SKM-1 (cell line): ENCODE measurements around the gene POLDIP3.
"Not testable (repeated sequence)": the region's sequence is repeated elsewhere in the genome, so short reads cannot be mapped to it uniquely, and the experiment has no call there.

Experiments used
- DNase-seq: peaks from one replicate; lab custom pipeline; 2025; ENCODE audit not compliant: unreplicated experiment; lab: John Stamatoyannopoulos, UW

POLDIP3 gene

DNA sequence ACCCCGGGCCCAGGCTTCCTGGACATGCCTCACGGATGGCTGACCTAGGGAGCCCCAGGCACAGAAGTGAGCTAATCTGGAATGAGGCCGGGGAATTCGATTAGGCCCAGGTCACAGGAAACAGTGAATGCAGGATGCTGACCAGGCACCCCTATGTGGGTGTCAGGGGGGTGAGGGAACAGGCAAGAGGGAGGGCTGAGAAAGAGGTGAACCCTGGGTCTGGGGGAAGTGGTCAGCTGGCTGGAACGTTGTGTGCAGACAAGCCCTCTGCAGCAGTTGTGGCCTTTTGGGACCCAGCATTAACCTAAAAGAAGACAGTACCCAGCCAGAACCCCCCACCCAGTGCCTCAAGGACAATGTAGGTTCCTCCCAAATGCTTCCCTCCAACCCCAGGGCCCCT, 52.8 kb downstream of the POLDIP3 start:
- DNase-seq, result no peak

GRCh38 chr22:42560781-42561180, 53.9 kb downstream of the POLDIP3 start:
- DNase-seq, result peak; percentile 27

GRCh38 chr22:42560381-42560780, 54.3 kb downstream of the POLDIP3 start:
- DNase-seq, result no peak

DNA sequence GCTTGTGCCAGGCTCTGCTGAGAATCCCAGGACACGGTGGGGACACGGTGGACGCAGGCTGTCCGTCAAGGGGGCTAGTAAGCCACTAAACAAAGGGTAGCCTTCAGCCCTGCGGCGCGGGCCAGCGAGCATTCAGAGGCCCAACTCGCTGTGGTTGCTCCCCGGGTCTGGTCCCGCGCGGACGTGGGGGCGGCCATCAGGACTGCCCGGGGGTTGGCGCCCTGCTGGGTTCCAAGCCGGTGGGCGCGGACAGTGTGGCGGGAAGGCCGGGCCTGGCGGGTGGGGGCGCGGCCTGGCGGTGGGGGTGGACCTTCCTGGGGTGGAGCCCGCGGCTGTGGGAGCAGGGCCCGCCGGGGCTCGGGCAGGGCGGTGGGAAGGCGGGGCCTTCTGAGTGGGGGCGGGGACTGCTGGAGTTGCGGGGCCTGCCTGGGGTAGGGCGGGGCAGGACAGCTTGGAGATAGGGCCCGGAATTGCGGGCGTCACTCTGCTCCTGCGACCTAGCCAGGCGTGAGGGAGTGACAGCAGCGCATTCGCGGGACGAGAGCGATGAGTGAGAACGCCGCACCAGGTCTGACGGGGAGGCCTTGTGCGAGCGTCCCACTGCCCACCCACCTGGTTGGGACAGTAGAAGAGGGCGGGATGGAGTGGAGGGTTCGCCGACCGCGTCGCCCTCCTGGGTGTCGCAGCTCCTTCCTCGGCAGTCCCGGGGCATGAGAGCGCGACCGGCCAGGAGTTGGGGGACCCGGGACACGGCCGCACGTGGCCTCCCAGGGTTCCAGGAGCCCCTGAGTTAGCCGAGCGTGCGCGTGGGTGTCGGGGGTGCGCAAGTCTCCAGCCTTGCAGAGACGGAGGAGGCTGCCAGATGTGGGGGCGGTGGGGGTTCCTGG, 61.0 kb downstream of the POLDIP3 start, which contains the start of gene SERHL2:
Gene SERHL2 (plus strand): TSS at position 482 of the 887 bp plus-strand sequence. CDS start 65 bp downstream, at position 547.
- no peak for DNase-seq

GRCh38 chr22:42552294-42552647, 62.4 kb downstream of the POLDIP3 start:
- not testable (repeated sequence) for DNase-seq

DNA sequence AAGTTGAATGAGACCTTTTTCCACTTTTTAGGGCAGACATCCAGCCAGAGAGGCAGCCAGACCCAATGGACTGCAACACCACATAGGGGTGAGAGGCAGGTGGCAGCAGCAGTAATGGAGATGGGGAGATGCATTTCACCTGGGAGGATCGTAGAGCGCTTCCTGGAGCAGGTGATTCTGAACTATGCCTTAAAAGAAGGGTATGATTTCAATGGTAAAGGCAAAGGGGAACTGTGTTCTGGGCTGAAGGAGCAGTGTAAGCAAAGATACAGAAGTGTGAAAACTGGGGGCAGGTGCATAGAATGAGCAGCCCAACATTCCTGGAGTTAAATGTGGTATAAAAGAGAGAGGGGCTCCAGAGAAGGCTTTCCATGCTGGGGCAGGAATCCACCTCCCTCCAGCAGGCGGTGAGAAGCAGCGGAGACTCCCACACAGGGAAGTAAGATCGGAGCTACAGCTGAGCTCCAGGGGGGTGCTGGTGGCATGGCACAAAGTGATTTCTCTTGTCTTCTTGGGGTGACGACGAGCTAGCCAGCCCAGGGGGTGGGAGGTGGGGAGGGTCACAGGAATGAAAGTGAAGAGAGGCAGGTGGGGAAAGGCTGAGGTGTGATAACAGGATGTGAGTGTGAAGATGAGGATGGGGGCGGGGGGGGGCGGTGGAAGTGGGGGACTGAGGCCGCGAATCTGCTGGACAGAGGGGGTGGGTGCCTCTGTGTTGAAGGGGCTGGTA, 65.2 kb downstream of the POLDIP3 start:
- no peak for DNase-seq

DNA sequence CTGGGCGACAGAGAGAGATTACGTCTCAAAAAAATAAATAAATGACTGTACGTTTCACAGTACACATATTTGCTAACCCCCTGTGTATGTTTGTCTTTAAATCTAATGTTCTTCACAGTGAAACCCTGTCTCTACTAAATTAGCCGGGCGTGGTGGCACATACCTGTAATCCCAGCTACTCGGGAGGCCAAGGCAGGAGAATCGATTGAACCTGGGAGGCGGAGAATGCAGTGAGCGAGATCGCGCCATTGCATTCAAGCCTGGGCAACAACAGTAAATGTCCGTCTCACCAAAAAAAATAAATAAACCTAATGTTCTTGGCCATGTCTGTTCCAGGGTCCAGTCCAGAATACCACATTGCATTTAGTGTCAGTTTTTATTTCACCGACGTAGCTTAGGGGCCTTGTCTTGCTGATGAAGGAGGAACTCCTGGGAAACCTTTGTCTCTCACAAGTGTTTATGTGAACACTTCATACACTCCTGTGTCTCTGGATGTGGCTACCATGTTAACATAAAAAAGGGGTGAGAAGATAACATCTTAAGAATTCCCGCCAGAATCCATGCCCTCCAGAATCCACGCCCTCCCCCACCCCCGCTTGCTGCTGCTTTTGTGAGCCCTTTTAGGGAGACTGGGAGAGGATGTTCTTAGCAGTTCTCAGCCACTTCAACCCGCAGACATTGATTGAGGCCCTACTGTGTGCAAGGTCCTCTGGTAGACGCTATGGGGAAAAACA, 65.9 kb downstream of the POLDIP3 start:
- no peak for DNase-seq

DNA sequence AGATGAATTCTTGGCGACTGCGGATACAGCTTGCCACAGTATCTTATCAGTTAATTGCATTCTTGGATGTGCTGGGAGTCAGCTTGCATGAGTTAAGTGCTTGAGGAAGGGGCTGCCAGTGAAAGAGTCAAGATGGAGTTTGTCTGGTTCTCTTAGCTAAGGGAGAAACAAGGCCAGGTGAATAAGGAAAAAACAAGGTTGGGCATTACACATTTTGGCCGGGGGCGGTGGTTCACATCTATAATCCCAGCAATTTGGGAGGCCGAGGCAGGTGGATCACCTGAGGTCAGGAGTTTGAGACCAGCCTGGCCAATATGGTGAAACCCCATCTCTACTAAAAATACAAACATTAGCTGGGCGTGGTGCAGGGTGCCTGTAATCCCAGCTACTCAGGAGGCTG, 66.6 kb downstream of the POLDIP3 start:
- DNase-seq, result not testable (repeated sequence)

- DNase-seq, result no peak
Measured at GRCh38 chr22:42547562-42547961, 67.1 kb downstream of the POLDIP3 start.

DNA sequence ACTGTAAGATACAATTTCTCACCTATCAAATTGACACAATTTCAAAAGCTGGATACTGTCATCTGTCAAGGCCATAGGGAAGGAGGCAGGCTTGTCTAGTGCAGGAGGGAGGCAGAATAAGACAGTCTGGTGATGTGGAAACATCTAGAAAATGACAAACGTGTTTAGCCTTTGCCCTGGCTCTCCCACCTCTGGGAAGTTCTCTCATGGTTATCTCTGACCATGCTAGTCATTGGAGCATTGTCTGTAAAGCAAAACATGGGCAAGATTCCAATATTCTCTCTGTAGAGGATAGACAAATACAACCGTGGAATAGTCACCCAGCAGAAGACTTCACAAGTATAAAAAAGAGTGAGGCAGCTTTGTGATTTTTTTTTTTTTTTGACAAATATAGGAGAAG, 70.0 kb downstream of the POLDIP3 start:
- DNase-seq, result no peak

GRCh38 chr22:42539236-42539771, 75.4 kb downstream of the POLDIP3 start:
- not testable (repeated sequence) for DNase-seq

DNA sequence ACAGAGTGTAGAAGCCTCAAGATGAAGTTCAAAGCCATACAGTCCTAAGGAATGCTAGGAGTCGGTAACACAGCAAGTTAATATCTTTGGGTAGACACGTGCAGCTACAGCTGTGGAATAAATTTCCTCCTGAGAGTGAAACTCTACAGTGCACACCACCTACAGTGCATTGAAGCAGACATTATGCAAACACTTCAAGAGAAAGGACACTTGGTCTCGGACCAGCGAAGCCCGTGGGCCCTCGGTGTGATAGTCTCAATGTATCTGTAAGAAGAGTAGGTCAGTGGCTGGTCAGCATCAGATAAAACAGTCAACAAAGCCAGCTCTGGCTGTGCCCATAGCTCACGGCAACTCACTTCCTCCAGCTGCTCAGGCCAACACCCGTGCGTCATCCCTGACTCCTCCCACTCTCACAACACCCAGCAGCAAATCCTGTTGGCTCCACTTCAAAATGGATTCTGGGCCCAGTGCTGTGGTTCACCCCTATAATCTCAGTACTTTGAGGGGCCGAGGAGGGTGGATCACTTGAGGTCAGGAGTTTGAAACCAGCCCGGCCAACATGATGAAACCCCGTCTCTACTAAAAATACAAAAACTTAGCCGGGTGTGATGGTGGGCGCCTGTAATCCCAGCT, 77.4 kb downstream of the POLDIP3 start:
- DNase-seq, result not testable (repeated sequence)

DNA sequence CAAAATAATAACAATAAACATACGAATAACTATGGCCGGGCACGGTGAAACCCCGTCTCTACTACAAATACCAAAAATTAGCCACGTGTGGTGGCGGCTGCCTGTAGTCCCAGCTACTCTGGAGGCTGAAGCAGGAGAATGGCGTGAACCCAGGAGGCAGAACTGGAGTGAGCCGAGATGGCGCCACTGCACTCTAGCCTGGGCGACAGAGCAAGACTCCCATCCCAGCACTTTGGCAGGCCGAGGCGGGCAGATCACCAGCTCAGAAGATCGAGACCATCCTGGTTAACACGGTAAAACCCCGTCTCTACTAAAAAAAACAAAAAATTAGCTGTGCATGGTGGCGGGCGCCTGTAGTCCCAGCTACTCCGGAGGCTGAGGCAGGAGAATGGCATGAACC, 78.0 kb downstream of the POLDIP3 start:
- not testable (repeated sequence) for DNase-seq

- no peak for DNase-seq
Measured at GRCh38 chr22:42536166-42536565, 78.5 kb downstream of the POLDIP3 start.

- DNase-seq, result not testable (repeated sequence)
Measured at GRCh38 chr22:42535082-42535731, 79.5 kb downstream of the POLDIP3 start.
